Smooth muscle cell (in vitro differentiated cells): Measurements from ENCODE around the gene PRKG1. TPM values are rescaled to one million over a fixed set of nuclear protein-coding genes. Genes with fewer than 3 reads are reported as not detected.

Experiments
- DNase-seq: peaks from one replicate; lab custom pipeline; 2025; ENCODE audit not compliant: unreplicated experiment; lab: John Stamatoyannopoulos, UW
- H2AFZ ChIP-seq: fragments of 200-600 bp; sonication (generic); 2 replicates; pipeline ENCODE4 v1.6.0; 2016; ENCODE audit warnings: antibody characterized with exemption, low read depth, mild to moderate bottlenecking
- H3F3A ChIP-seq: fragments of 200-600 bp; sonication (generic); 2 replicates; pipeline ENCODE4 v1.6.0; 2017; ENCODE audit warnings: antibody characterized with exemption, low read depth
- H3K27ac ChIP-seq: fragments of 200-600 bp; sonication (generic); 2 replicates; pipeline ENCODE4 v1.5.1; 2016; ENCODE audit warnings: low read depth, mild to moderate bottlenecking
- H3K27me3 ChIP-seq: fragments of 200-600 bp; sonication (generic); 2 replicates; pipeline ENCODE4 v1.6.1; 2016; ENCODE audit warnings: low read depth, mild to moderate bottlenecking
- H3K36me3 ChIP-seq: fragments of 200-600 bp; sonication (generic); 2 replicates; pipeline ENCODE4 v1.5.1; 2016; ENCODE audit warnings: low read depth
- H3K4me1 ChIP-seq: fragments of 200-600 bp; sonication (generic); 2 replicates; pipeline ENCODE4 v1.5.1; 2016; ENCODE audit warnings: low read depth
- H3K4me2 ChIP-seq: fragments of 200-600 bp; sonication (generic); 2 replicates; pipeline ENCODE4 v1.6.0; 2016; ENCODE audit warnings: mild to moderate bottlenecking
- H3K4me3 ChIP-seq: fragments of 200-600 bp; sonication (generic); 2 replicates; pipeline ENCODE4 v1.5.1; 2016; ENCODE audit warnings: mild to moderate bottlenecking
- H3K79me2 ChIP-seq: fragments of 200-600 bp; sonication (generic); 2 replicates; pipeline ENCODE4 v1.6.0; 2016; ENCODE audit warnings: low read depth, mild to moderate bottlenecking
- H3K9ac ChIP-seq: fragments of 200-600 bp; sonication (generic); 2 replicates; pipeline ENCODE4 v1.6.0; 2016; ENCODE audit warnings: low read depth
- H3K9me3 ChIP-seq: fragments of 200-600 bp; sonication (generic); replicated peaks from 2 replicates; pipeline ENCODE4 v1.5.1; 2016; ENCODE audit warnings: low read depth
- H4K20me1 ChIP-seq: fragments of 200-600 bp; sonication (generic); 2 replicates; pipeline ENCODE4 v1.6.0; 2016; ENCODE audit warnings: low read depth
- WGBS: methylation state at CpG from one replicate; pipeline ENCODE4 v1.1.7; 2016; ENCODE audit warnings: low lambda C conversion rate; 5-methylcytosine and 5-hydroxymethylcytosine counted together
- polyA plus RNA-seq: library from polyadenylated mRNA; unstranded; fragments of >200 nt; fragmentation: Nextera tagmentation; extraction: Ambion mirVana; gene quantifications from 2 replicates; pipeline ENCODE4 v1.2.1, GENCODE V29; 2016
- total RNA-seq: library from RNA; depleted of rRNA; stranded (reverse); fragments of >200 nt; gene quantifications from 2 replicates; pipeline ENCODE4 v1.2.3, GENCODE V29; 2014
- TF ChIP-seq, protein P1 (sequence below): fragments of 200-600 bp; sonication (generic); IDR thresholded peaks from 2 replicates; pipeline ENCODE4 v1.5.1; 2017; ENCODE audit warnings: borderline replicate concordance, mild to moderate bottlenecking, antibody characterized with exemption; ENCODE audit not compliant: insufficient read depth, poor library complexity, severe bottlenecking

PRKG1 gene
- total and polyA plus RNA-seq, 2 experiments from 2014 or later, result 7.2 to 13.4 TPM

- no peak overlapping the region for H3K9ac ChIP-seq
- WGBS, result 14% methylated on average over 5 of the region's 5 CpGs
- TF ChIP-seq, protein P1, sequence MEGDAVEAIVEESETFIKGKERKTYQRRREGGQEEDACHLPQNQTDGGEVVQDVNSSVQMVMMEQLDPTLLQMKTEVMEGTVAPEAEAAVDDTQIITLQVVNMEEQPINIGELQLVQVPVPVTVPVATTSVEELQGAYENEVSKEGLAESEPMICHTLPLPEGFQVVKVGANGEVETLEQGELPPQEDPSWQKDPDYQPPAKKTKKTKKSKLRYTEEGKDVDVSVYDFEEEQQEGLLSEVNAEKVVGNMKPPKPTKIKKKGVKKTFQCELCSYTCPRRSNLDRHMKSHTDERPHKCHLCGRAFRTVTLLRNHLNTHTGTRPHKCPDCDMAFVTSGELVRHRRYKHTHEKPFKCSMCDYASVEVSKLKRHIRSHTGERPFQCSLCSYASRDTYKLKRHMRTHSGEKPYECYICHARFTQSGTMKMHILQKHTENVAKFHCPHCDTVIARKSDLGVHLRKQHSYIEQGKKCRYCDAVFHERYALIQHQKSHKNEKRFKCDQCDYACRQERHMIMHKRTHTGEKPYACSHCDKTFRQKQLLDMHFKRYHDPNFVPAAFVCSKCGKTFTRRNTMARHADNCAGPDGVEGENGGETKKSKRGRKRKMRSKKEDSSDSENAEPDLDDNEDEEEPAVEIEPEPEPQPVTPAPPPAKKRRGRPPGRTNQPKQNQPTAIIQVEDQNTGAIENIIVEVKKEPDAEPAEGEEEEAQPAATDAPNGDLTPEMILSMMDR, result no peak
These were observed 844.6 kb downstream of the PRKG1 start for GRCh38 chr10:51918884-51919325.

DNA sequence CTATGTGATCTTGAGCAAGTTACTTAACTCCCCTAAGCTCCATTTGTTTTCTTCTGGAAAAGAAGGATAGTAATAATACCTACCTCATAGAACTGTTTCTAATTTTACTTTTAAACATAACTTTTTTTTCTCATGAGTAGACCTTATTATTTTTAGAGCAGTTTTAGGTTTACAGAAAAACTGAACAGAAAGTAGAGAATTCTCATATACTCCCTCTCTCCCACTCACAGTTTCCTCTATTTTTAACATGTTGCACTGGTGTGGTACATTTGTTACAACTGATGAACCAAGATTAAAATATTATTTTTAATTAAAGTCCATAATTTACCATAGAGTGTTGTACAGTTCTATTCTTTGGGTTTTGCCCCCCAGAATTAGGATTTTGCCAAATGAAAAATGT is 846.4 kb downstream of the PRKG1 start:
- H3K9me3 ChIP-seq, result no peaks in the 10 kb centered on the region
- TF ChIP-seq, protein P1, result no peak

More at GRCh38 chr10:51918884-51919325, 844.6 kb downstream of the PRKG1 start:
- Histone ChIP-seq H3K4me2 (no peak overlapping the region), H3K27me3 (no peaks in the 10 kb centered on the region), H3K4me1 (peaks cover 23% of the 10 kb centered on the region), H3K9me3 (no peaks in the 10 kb centered on the region), H3K79me2 (no peaks in the 10 kb centered on the region), H2AFZ (no peak overlapping the region), H3K36me3 (no peaks in the 10 kb centered on the region), H3K4me3 (no peak overlapping the region), H3F3A (no peaks in the 10 kb centered on the region), H3K27ac (no peak overlapping the region), H4K20me1 (no peaks in the 10 kb centered on the region)
- no peak for DNase-seq

DNA sequence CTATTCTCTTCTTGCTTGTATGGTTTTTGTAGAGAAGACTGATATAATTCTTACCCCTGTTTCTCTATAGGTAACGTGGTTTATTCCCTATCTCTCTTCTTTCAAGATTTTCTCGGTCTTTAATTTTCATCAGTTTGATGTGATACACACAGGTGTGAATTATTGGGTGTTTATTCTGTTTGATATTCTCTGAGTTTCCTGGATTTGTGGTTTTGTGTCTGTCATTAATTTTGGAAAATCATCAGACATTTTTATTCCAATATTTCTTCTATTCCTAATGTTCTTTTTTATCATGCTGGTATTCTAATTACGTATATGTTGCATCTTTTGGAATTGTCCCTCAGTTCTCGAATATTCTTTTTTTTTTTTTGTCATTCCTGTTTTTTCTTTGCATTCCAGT is 850.1 kb downstream of the PRKG1 start:
- H3K27ac ChIP-seq, result no peak overlapping the region
- 96% methylated on average over 4 of the region's 4 CpGs for WGBS
- peaks cover 10% of the 10 kb centered on the region for H3K4me1 ChIP-seq
- H2AFZ ChIP-seq, result no peak overlapping the region
- no peaks in the 10 kb centered on the region for H3K79me2 ChIP-seq
- H3K36me3 ChIP-seq, result no peaks in the 10 kb centered on the region
- no peaks in the 10 kb centered on the region for H4K20me1 ChIP-seq
- DNase-seq, result no peak
- no peaks in the 10 kb centered on the region for H3K27me3 ChIP-seq
- H3K4me3 ChIP-seq, result no peak overlapping the region
- H3F3A ChIP-seq, result no peaks in the 10 kb centered on the region
- no peak overlapping the region for H3K9ac ChIP-seq
- no peak overlapping the region for H3K4me2 ChIP-seq
- no peaks in the 10 kb centered on the region for H3K9me3 ChIP-seq
- TF ChIP-seq, protein P1, result no peak

More for the DNA sequence above, 846.4 kb downstream of the PRKG1 start:
- Histone ChIP-seq H3K27me3 (no peaks in the 10 kb centered on the region), H3K9ac (no peak overlapping the region), H2AFZ (no peak overlapping the region), H3K4me3 (no peak overlapping the region), H3K4me1 (peaks cover 15% of the 10 kb centered on the region), H3K27ac (no peak overlapping the region), H3K79me2 (no peaks in the 10 kb centered on the region), H4K20me1 (no peaks in the 10 kb centered on the region), H3F3A (no peaks in the 10 kb centered on the region), H3K4me2 (no peak overlapping the region), H3K36me3 (no peaks in the 10 kb centered on the region)
- no peak for DNase-seq

DNA sequence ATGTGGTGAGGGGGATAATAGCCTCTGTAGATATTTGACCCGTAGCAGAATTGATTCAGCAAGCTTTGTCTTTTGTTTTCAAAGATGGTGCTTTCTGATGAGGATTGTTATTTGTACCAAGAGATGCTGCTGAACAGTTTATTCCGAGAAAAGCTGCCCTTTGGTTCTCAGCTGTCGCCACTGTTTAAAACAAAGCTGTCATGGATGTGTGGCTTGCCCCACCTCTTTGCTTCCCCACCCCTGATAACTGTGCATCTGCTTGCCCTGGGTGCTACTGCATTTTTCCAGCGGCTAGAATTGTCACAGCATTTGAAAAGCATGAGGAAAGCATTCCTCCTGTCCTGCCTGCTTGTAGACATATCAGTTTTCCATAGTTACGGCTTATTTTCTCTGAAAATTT is 852.0 kb downstream of the PRKG1 start:
- no peak overlapping the region for H3K4me2 ChIP-seq
- WGBS, result 90% methylated on average over 5 of the region's 5 CpGs
- DNase-seq, result no peak
- no peaks in the 10 kb centered on the region for H4K20me1 ChIP-seq
- no peak overlapping the region for H3K4me3 ChIP-seq
- no peaks in the 10 kb centered on the region for H3K9me3 ChIP-seq
- no peaks in the 10 kb centered on the region for H3K27me3 ChIP-seq
- no peak overlapping the region for H3K27ac ChIP-seq
- H3K36me3 ChIP-seq, result no peaks in the 10 kb centered on the region
- H3F3A ChIP-seq, result no peaks in the 10 kb centered on the region
- H3K9ac ChIP-seq, result no peak overlapping the region
- TF ChIP-seq, protein P1, result no peak
- no peak overlapping the region for H2AFZ ChIP-seq
- peaks cover 6% of the 10 kb centered on the region for H3K4me1 ChIP-seq
- no peaks in the 10 kb centered on the region for H3K79me2 ChIP-seq
